H1 (cell line): ENCODE data around the gene SPATA21. TPM values are rescaled to one million over a fixed set of nuclear protein-coding genes. Genes with fewer than 3 reads are reported as not detected.
A peak's percentile ranks its signal among the peaks of the same experiment; 100 is the strongest.

ENCODE experiments used
- CTCF ChIA-PET: fragments of 300-600 bp; sonication (Branson Sonifier 250); formaldehyde crosslinking; loops from one replicate; lab custom pipeline; 2021; ENCODE audit not compliant: partially characterized antibody; lab: Charles Lee
- POLR2A ChIA-PET: fragments of 300-600 bp; sonication (Branson Sonifier 250); formaldehyde crosslinking; loops from one replicate; lab custom pipeline; 2021; ENCODE audit warnings: inconsistent platforms; ENCODE audit not compliant: partially characterized antibody; lab: Charles Lee
- DNase-seq, 2 experiments: peaks; one replicate each; pipeline versions ENCODE4 v3.0.0 to v3.0.0-alpha.2; 2010 to 2022; ENCODE audit warnings: low spot score in 2 of 2, low read depth in 1 of 2, mixed read lengths in 1 of 2
- FAIRE-seq: peaks from 2 replicates; lab custom pipeline; 2011; peaks lifted over from hg19 to GRCh38; lab: Jason Lieb, UNC
- H2AFZ ChIP-seq: 2 replicates; pipeline ENCODE4 v1.8.1; 2012; ENCODE audit warnings: low read length, inconsistent platforms
- H2AK5ac ChIP-seq: 2 replicates; pipeline ENCODE4 v1.6.1; 2013; ENCODE audit warnings: low read depth, low read length
- H2BK120ac ChIP-seq: replicated peaks from 2 replicates; pipeline ENCODE3; 2013; ENCODE audit warnings: low read depth, low read length, inconsistent platforms
- H2BK12ac ChIP-seq: 2 replicates; pipeline ENCODE4 v1.6.1; 2013; ENCODE audit warnings: low read depth, low read length
- H2BK15ac ChIP-seq: 2 replicates; pipeline ENCODE4 v1.6.1; 2013; ENCODE audit warnings: low read length
- H2BK20ac ChIP-seq: 2 replicates; pipeline ENCODE4 v1.6.1; 2013; ENCODE audit warnings: low read length
- H2BK5ac ChIP-seq: 2 replicates; pipeline ENCODE4 v1.6.1; 2013; ENCODE audit warnings: low read depth, low read length
- H3K14ac ChIP-seq: 2 replicates; pipeline ENCODE4 v1.6.1; 2013; ENCODE audit warnings: inconsistent platforms; ENCODE audit not compliant: insufficient read length
- H3K18ac ChIP-seq: 2 replicates; pipeline ENCODE4 v1.6.1; 2013; ENCODE audit warnings: low read length; ENCODE audit errors: extremely low read depth
- H3K23ac ChIP-seq: 2 replicates; pipeline ENCODE4 v1.6.1; 2013; ENCODE audit warnings: inconsistent platforms; ENCODE audit not compliant: insufficient read length
- H3K23me2 ChIP-seq: 2 replicates; pipeline ENCODE4 v1.6.1; 2013; ENCODE audit warnings: low read depth, low read length
- H3K27ac ChIP-seq: 2 replicates; pipeline ENCODE4 v1.6.1; 2011; ENCODE audit warnings: low read depth, low read length, inconsistent platforms
- H3K27me3 ChIP-seq, 4 experiments: replicated peaks in 1 of 4; 1 replicate in 1 of 4; 2 replicates in 3 of 4; pipeline versions ENCODE4 v1.6.1 to v1.8.1; 2011 to 2013; ENCODE audit warnings: low read length in 3 of 4, mild to moderate bottlenecking in 3 of 4, inconsistent platforms in 2 of 4, mixed read lengths in 2 of 4, moderate library complexity in 1 of 4; ENCODE audit not compliant: control insufficient read depth in 3 of 4, insufficient read depth in 3 of 4; ENCODE audit errors: extremely low read depth in 1 of 4
- H3K36me3 ChIP-seq, 4 experiments: 2 replicates each; pipeline versions ENCODE4 v1.6.1 to v1.8.1; 2011 to 2013; ENCODE audit warnings: mild to moderate bottlenecking in 4 of 4, low read length in 3 of 4, moderate library complexity in 2 of 4, control low read depth in 1 of 4, inconsistent platforms in 1 of 4; ENCODE audit not compliant: insufficient read depth in 4 of 4, control insufficient read depth in 2 of 4
- H3K4ac ChIP-seq: replicated peaks from 2 replicates; pipeline ENCODE3; 2013; ENCODE audit warnings: low read length, low read depth, mixed read lengths, inconsistent platforms; ENCODE audit not compliant: insufficient read length
- H3K4me1 ChIP-seq, 4 experiments: replicated peaks in 1 of 4; 1 replicate in 1 of 4; 2 replicates in 3 of 4; pipeline versions ENCODE4 v1.6.1 to v1.8.1; 2011 to 2013; ENCODE audit warnings: low read length in 3 of 4, inconsistent platforms in 2 of 4, mixed read lengths in 1 of 4; ENCODE audit not compliant: insufficient read depth in 4 of 4, control insufficient read depth in 3 of 4
- H3K4me2 ChIP-seq, 2 experiments: 2 replicates each; pipeline versions ENCODE4 v1.6.1 to v1.8.1; 2011 to 2013; ENCODE audit warnings: low read depth in 2 of 2, low read length in 2 of 2, control low read depth in 1 of 2, inconsistent platforms in 1 of 2, mild to moderate bottlenecking in 1 of 2; ENCODE audit not compliant: insufficient read depth in 1 of 2
- H3K4me3 ChIP-seq, 4 experiments: fragments of 200-600, 300-600 bp in 1 of 4; sonication (generic), shearing (Covaris generic), sonication (Bioruptor Twin) in 1 of 4; 2 replicates each; pipeline versions ENCODE4 v1.5.1 to v1.8.1; 2011 to 2016; ENCODE audit warnings: low read length in 4 of 4, low read depth in 3 of 4, control low read depth in 2 of 4, inconsistent platforms in 2 of 4, mild to moderate bottlenecking in 2 of 4, mixed read lengths in 1 of 4, moderate library complexity in 1 of 4; ENCODE audit not compliant: insufficient read depth in 2 of 4; ENCODE audit errors: extremely low read depth in 1 of 4
- H3K56ac ChIP-seq: replicated peaks from 2 replicates; pipeline ENCODE3; 2013; ENCODE audit warnings: low read depth, mild to moderate bottlenecking, mixed read lengths, low read length, inconsistent platforms; ENCODE audit not compliant: insufficient read length
- H3K79me1 ChIP-seq: 2 replicates; pipeline ENCODE4 v1.6.1; 2013; ENCODE audit warnings: low read depth, low read length, control low read depth
- H3K79me2 ChIP-seq, 2 experiments: 2 replicates each; pipeline versions ENCODE4 v1.6.1 to v1.8.1; 2012 to 2013; ENCODE audit warnings: low read length in 2 of 2, mild to moderate bottlenecking in 2 of 2, inconsistent platforms in 1 of 2; ENCODE audit not compliant: insufficient read depth in 2 of 2, control insufficient read depth in 1 of 2
- H3K9ac ChIP-seq, 4 experiments: replicated peaks in 1 of 4; 1 replicate in 1 of 4; 2 replicates in 3 of 4; pipeline versions ENCODE4 v1.6.1 to v1.8.1; 2011 to 2013; ENCODE audit warnings: low read depth in 3 of 4, low read length in 3 of 4, control low read depth in 2 of 4, mild to moderate bottlenecking in 2 of 4, moderate library complexity in 2 of 4, inconsistent platforms in 1 of 4; ENCODE audit errors: extremely low read depth in 1 of 4
- H3K9me3 ChIP-seq, 2 experiments: 2 replicates each; pipeline versions ENCODE4 v1.6.1 to v1.8.1; 2012 to 2013; ENCODE audit warnings: mild to moderate bottlenecking in 2 of 2, moderate library complexity in 2 of 2, control low read depth in 1 of 2, inconsistent platforms in 1 of 2, low read depth in 1 of 2, low read length in 1 of 2, mixed read lengths in 1 of 2; ENCODE audit not compliant: insufficient read depth in 2 of 2
- H4K20me1 ChIP-seq, 2 experiments: replicated peaks in 1 of 2; 2 replicates each; pipeline versions ENCODE3 to v1.8.1; 2011 to 2013; ENCODE audit warnings: inconsistent platforms in 2 of 2, low read length in 2 of 2, mild to moderate bottlenecking in 1 of 2; ENCODE audit not compliant: insufficient read depth in 2 of 2, control insufficient read depth in 1 of 2
- H4K5ac ChIP-seq: 2 replicates; pipeline ENCODE4 v1.6.1; 2013; ENCODE audit warnings: low read length, low read depth, mixed read lengths, inconsistent platforms; ENCODE audit not compliant: insufficient read length
- H4K8ac ChIP-seq: 2 replicates; pipeline ENCODE4 v1.8.0; 2013; ENCODE audit warnings: mild to moderate bottlenecking, moderate library complexity, low read length, inconsistent platforms; ENCODE audit not compliant: insufficient read depth; ENCODE audit errors: extremely low read depth
- H4K91ac ChIP-seq: replicated peaks from 2 replicates; pipeline ENCODE3; 2013; ENCODE audit warnings: low read length, mixed read lengths, inconsistent platforms; ENCODE audit not compliant: insufficient read length
- BACH1 ChIP-seq: IDR thresholded peaks from 2 replicates; pipeline ENCODE4 v1.6.1; 2012; ENCODE audit warnings: low read length, improper control_type of control experiment
- CEBPB ChIP-seq: IDR thresholded peaks from 2 replicates; pipeline ENCODE4 v1.6.1; 2012; ENCODE audit warnings: low read depth, low read length
- CHD1 ChIP-seq: IDR thresholded peaks from 2 replicates; pipeline ENCODE4 v1.6.1; 2012; ENCODE audit warnings: low read depth, low read length, improper control_type of control experiment
- E2F6 ChIP-seq: IDR thresholded peaks from 2 replicates; pipeline ENCODE4 v1.6.1; 2012; ENCODE audit warnings: inconsistent platforms
- EGR1 ChIP-seq: IDR thresholded peaks from 2 replicates; pipeline ENCODE4 v1.6.1; 2011; ENCODE audit warnings: low read depth, low read length, borderline replicate concordance
- GTF2F1 ChIP-seq: IDR thresholded peaks from 2 replicates; pipeline ENCODE4 v1.6.1; 2012; ENCODE audit warnings: low read depth, low read length, improper control_type of control experiment, borderline replicate concordance
- JUND ChIP-seq: IDR thresholded peaks from 2 replicates; pipeline ENCODE4 v1.6.1; 2011; ENCODE audit warnings: mild to moderate bottlenecking, improper control_type of control experiment, low read length
- PHF8 ChIP-seq: fragments of 200-600 bp; sonication (generic); conservative IDR thresholded peaks from 2 replicates; pipeline ENCODE4 v1.7.1; 2012; ENCODE audit warnings: low read depth, mild to moderate bottlenecking, inconsistent platforms, low read length, moderate library complexity
- POLR2A ChIP-seq, 2 experiments: IDR thresholded peaks; 1 replicate in 1 of 2; 2 replicates in 1 of 2; pipeline ENCODE4 v1.6.1; 2011; ENCODE audit warnings: low read depth in 2 of 2, low read length in 2 of 2, mild to moderate bottlenecking in 2 of 2; ENCODE audit errors: control extremely low read depth in 1 of 2
- SIRT6 ChIP-seq: IDR thresholded peaks from one replicate; pipeline ENCODE4 v1.7.1; 2012; ENCODE audit warnings: low read length, inconsistent platforms
- SP1 ChIP-seq: IDR thresholded peaks from 2 replicates; pipeline ENCODE4 v1.6.1; 2011; ENCODE audit warnings: low read depth, low read length
- SP4 ChIP-seq: IDR thresholded peaks from 2 replicates; pipeline ENCODE4 v1.6.1; 2012; ENCODE audit warnings: low read length, inconsistent platforms
- TCF12 ChIP-seq: IDR thresholded peaks from 2 replicates; pipeline ENCODE4 v1.6.1; 2011; ENCODE audit warnings: low read depth, mild to moderate bottlenecking, low read length
- WGBS, 2 experiments: shearing (Covaris generic) in 1 of 2; methylation state at CpG; one replicate each; pipeline versions ENCODE4 v1.1.6 to v1.1.7; 2013 to 2015; ENCODE audit warnings: low lambda C conversion rate in 2 of 2, mixed read lengths in 2 of 2, inconsistent platforms in 1 of 2, low coverage in 1 of 2, missing lambda C conversion rate in 1 of 2; ENCODE audit not compliant: insufficient replicate concordance in 2 of 2, insufficient coverage in 1 of 2, insufficient read length in 1 of 2; ENCODE audit errors: extremely low coverage in 1 of 2, missing lambda C conversion rate in 1 of 2; 5-methylcytosine and 5-hydroxymethylcytosine counted together
- polyA plus RNA-seq, 7 experiments: library from polyadenylated mRNA; depleted of rRNA in 3 of 7; stranded (reverse) in 5 of 7; unstranded in 2 of 7; fragments of >200 nt in 5 of 7; fragments of 200-250 nt in 2 of 7; gene quantifications; 1 replicate in 5 of 7; 2 replicates in 1 of 7; 4 replicates in 1 of 7; pipeline versions ENCODE4 v1.2.1 to v1.2.3, GENCODE V29; 2011 to 2013; ENCODE audit warnings: missing spikeins in 2 of 7, mixed read lengths in 2 of 7
- total RNA-seq: library from RNA; stranded (reverse); fragmentation: NEBNext Ultra II Directional; extraction: Animal tissue kit (Norgen Biotek cat#: 25700); gene quantifications from 2 replicates; pipeline ENCODE4 v1.2.1, GENCODE V29; 2021

Gene SPATA21
- total and polyA plus RNA-seq, 2 of the 8 experiments (the other 6 are each of a cell fraction or from before 2014, with no cell fraction given), result not detected

- Histone ChIP-seq H3K4me3 (no peak overlapping the region), H4K8ac (no peak overlapping the region), H2BK15ac (no peak overlapping the region), H3K79me2 (peaks cover 42 to 95% of the 10 kb centered on the region in 2 experiments), H3K18ac (no peak overlapping the region; the same call in 1 of the 2 replicates), H2BK20ac (no peak overlapping the region), H4K20me1 (peaks cover 15 to 34% of the 10 kb centered on the region in 2 experiments), H3K79me1 (peaks cover 13% of the 10 kb centered on the region), H3K9ac (no peak overlapping the region; a peak in 1 of 7 replicates), H3K4ac (no peak overlapping the region), H3K4me2 (no peak overlapping the region; a peak in 1 of 4 replicates), H3K9me3 (no peaks in the 10 kb centered on the region), H2BK5ac (peak overlapping the region; percentile 35; the same call in 1 of the 2 replicates), H3K23ac (no peak overlapping the region), H3K27ac (no peak overlapping the region), H4K91ac (no peak overlapping the region), H2BK120ac (no peak overlapping the region), H3K4me1 (peaks cover 2 to 9% (median 6%) of the 10 kb centered on the region in 4 experiments; a peak in 5 of 7 replicates), H3K23me2 (no peaks in the 10 kb centered on the region), H2AFZ (no peak overlapping the region), H4K5ac (no peak overlapping the region), H2AK5ac (no peak overlapping the region; the same call in 1 of the 2 replicates), H3K56ac (no peak overlapping the region), H3K14ac (no peak overlapping the region), H2BK12ac (no peak overlapping the region), H3K36me3 (peaks cover 0 to 2% (median 0%) of the 10 kb centered on the region in 4 experiments; a peak in 1 of 8 replicates), H3K27me3 (no peaks in the 10 kb centered on the region)
- no peak for FAIRE-seq
- WGBS, 2 experiments, result 82% methylated on average over 15 of the region's 15 CpGs; no CpG with 5 or more reads in 1 of the 2 experiments
- no peak for DNase-seq
- ChIA-PET CTCF (interaction anchor here (0.6 to 1.4 kb wide), 3 partner anchors 13 to 294 kb away, joined by 3 to 4 read pairs (median 4); no protein-coding TSS in a partner anchor), POLR2A (interaction anchor here (0.5 to 2.0 kb wide), 7 partner anchors 8 to 262 kb away, joined by 3 to 11 read pairs (median 4); partner anchors contain the start of genes FBXO42 and SZRD1)
- TF ChIP-seq SP1, result no peak
- TF ChIP-seq BACH1, result no peak
- no peak for TF ChIP-seq CEBPB
- no peak for TF ChIP-seq E2F6
- no peak for TF ChIP-seq POLR2A (IDR thresholded peaks at IDR 0.05; ENCODE audit: control extremely low read depth in 1 of 2, low read depth in 2 of 2, low read length in 2 of 2)
- TF ChIP-seq PHF8, result no peak
- no peak for TF ChIP-seq TCF12
- no peak for TF ChIP-seq SP4
- no peak for TF ChIP-seq SIRT6
- TF ChIP-seq JUND, result no peak
- TF ChIP-seq CHD1, result no peak
- no peak for TF ChIP-seq EGR1
- no peak for TF ChIP-seq GTF2F1
Measured at GRCh38 chr1:16375521-16376340, 61.5 kb downstream of the SPATA21 start.
